ENCODE measurements around the gene FSTL5. TPM values are rescaled to one million over a fixed set of nuclear protein-coding genes. Genes with fewer than 3 reads are reported as not detected.

The FSTL5 gene
- total RNA-seq, 2 experiments from 2014 or later = not detected

- Mint-ChIP-seq H3K4me3 (no peak overlapping the region), H3K9me3 (ENCODE audit: low read depth) (peaks cover 2% of the 10 kb centered on the region), H3K36me3 (no peaks in the 10 kb centered on the region), H3K27ac (no peak overlapping the region), H3K27me3 (no peaks in the 10 kb centered on the region), H3K4me1 (no peaks in the 10 kb centered on the region)
- ATAC-seq (no peak), DNase-seq (no peak)
- CTCF ChIA-PET = no interaction called here
Observed at GRCh38 chr4:161519611-161520010, 644.2 kb downstream of the FSTL5 start.

- peaks cover 2% of the 10 kb centered on the region for H3K9me3 Mint-ChIP-seq (ENCODE audit: low read depth)
- DNase-seq (no peak), ATAC-seq (no peak)
- CTCF ChIA-PET = no interaction called here
- no peaks in the 10 kb centered on the region for H3K36me3 Mint-ChIP-seq
- no peak overlapping the region for H3K4me3 Mint-ChIP-seq
- no peaks in the 10 kb centered on the region for H3K4me1 Mint-ChIP-seq
- no peak overlapping the region for H3K27ac Mint-ChIP-seq
- H3K27me3 Mint-ChIP-seq = no peaks in the 10 kb centered on the region
Observed at GRCh38 chr4:161517941-161518340, 645.9 kb downstream of the FSTL5 start.

DNA sequence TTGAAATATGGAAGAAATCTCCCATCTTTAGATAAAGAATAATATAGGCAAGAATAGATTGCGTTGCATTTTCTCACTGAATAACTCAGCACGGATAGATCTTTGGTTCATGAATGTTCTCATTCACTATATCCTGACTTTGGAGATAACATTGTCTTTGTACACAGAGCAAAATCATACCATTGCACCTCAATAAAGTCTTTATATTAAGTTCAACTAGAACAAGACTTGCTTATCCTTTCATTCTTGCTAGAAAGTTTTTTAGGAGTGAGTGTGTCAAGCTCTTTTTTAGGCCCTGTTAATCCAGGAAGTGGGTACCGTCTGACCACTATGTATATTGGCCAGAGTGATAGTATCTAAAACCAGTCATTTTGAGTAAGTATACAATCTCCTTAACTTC is 658.7 kb downstream of the FSTL5 start:
- no peak overlapping the region for H3K27ac Mint-ChIP-seq
- CTCF ChIA-PET = no interaction called here
- H3K4me3 Mint-ChIP-seq = no peak overlapping the region
- DNase-seq (no peak), ATAC-seq (no peak)
- H3K4me1 Mint-ChIP-seq = no peaks in the 10 kb centered on the region
- peaks cover 3% of the 10 kb centered on the region for H3K9me3 Mint-ChIP-seq (ENCODE audit: low read depth)
- H3K27me3 Mint-ChIP-seq = no peaks in the 10 kb centered on the region
- no peaks in the 10 kb centered on the region for H3K36me3 Mint-ChIP-seq

- peaks cover 3% of the 10 kb centered on the region for H3K9me3 Mint-ChIP-seq (ENCODE audit: low read depth)
- H3K4me3 Mint-ChIP-seq = no peak overlapping the region
- H3K27me3 Mint-ChIP-seq = no peaks in the 10 kb centered on the region
- H3K36me3 Mint-ChIP-seq = no peaks in the 10 kb centered on the region
- H3K4me1 Mint-ChIP-seq = no peaks in the 10 kb centered on the region
- ATAC-seq (no peak), DNase-seq (no peak)
- H3K27ac Mint-ChIP-seq = no peak overlapping the region
- CTCF ChIA-PET = no interaction called here
Observed at GRCh38 chr4:161498155-161498554, 665.6 kb downstream of the FSTL5 start.

GRCh38 chr4:161486461-161486860 is 677.3 kb downstream of the FSTL5 start:
- ATAC-seq (no peak), DNase-seq (no peak)
- H3K4me3 Mint-ChIP-seq = no peak overlapping the region
- no peaks in the 10 kb centered on the region for H3K36me3 Mint-ChIP-seq
- no peak overlapping the region for H3K27ac Mint-ChIP-seq
- H3K9me3 Mint-ChIP-seq (ENCODE audit: low read depth) = peaks cover 4% of the 10 kb centered on the region
- H3K27me3 Mint-ChIP-seq = no peaks in the 10 kb centered on the region
- no peaks in the 10 kb centered on the region for H3K4me1 Mint-ChIP-seq
- CTCF ChIA-PET = no interaction called here

- Mint-ChIP-seq H3K9me3 (ENCODE audit: low read depth) (peaks cover 2% of the 10 kb centered on the region), H3K4me1 (no peaks in the 10 kb centered on the region), H3K4me3 (no peak overlapping the region), H3K36me3 (no peaks in the 10 kb centered on the region), H3K27ac (no peak overlapping the region), H3K27me3 (no peaks in the 10 kb centered on the region)
- DNase-seq (no peak), ATAC-seq (no peak)
- CTCF ChIA-PET = no interaction called here
Observed at GRCh38 chr4:161466316-161466715, 697.5 kb downstream of the FSTL5 start.

- no peaks in the 10 kb centered on the region for H3K36me3 Mint-ChIP-seq
- no peak for ATAC-seq
- CTCF ChIA-PET = no interaction called here
- no peak overlapping the region for H3K27ac Mint-ChIP-seq
- no peaks in the 10 kb centered on the region for H3K9me3 Mint-ChIP-seq (ENCODE audit: low read depth)
- no peak overlapping the region for H3K4me3 Mint-ChIP-seq
- no peak for DNase-seq
- no peaks in the 10 kb centered on the region for H3K27me3 Mint-ChIP-seq
- no peaks in the 10 kb centered on the region for H3K4me1 Mint-ChIP-seq
Observed at GRCh38 chr4:161463436-161463835, 700.4 kb downstream of the FSTL5 start.

DNA sequence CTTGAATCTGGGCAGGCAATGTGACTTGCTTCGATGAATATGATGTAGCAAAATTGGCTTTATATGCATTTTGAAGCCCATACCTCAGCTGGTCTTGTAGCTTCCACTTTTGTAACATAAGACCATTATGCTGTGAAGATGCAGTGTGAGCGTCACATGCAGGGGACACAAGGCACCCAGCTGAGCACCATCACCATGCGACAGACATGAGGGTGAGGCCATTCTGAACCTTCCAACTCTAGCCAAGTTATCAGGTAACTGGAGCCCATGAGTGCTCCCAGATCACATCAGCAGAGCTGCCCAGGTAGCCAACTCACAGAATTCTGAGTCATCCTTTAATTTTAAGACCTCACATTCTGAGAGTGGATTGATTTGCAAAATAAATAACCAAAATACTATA is 705.9 kb downstream of the FSTL5 start:
- H3K27me3 Mint-ChIP-seq = no peaks in the 10 kb centered on the region
- no peak for ATAC-seq
- CTCF ChIA-PET = no interaction called here

GRCh38 chr4:161457311-161457710 is 706.5 kb downstream of the FSTL5 start:
- ATAC-seq (no peak), DNase-seq (no peak)
- no peak overlapping the region for H3K4me3 Mint-ChIP-seq
- no peak overlapping the region for H3K27ac Mint-ChIP-seq
- no peaks in the 10 kb centered on the region for H3K9me3 Mint-ChIP-seq (ENCODE audit: low read depth)
- no peaks in the 10 kb centered on the region for H3K27me3 Mint-ChIP-seq
- no peaks in the 10 kb centered on the region for H3K4me1 Mint-ChIP-seq
- CTCF ChIA-PET = no interaction called here
- H3K36me3 Mint-ChIP-seq = no peaks in the 10 kb centered on the region

More for the DNA sequence above, 705.9 kb downstream of the FSTL5 start:
- no peaks in the 10 kb centered on the region for H3K4me1 Mint-ChIP-seq
- H3K9me3 Mint-ChIP-seq (ENCODE audit: low read depth) = no peaks in the 10 kb centered on the region
- no peak for DNase-seq
- H3K27ac Mint-ChIP-seq = no peak overlapping the region
- no peak overlapping the region for H3K4me3 Mint-ChIP-seq
- H3K36me3 Mint-ChIP-seq = no peaks in the 10 kb centered on the region

DNA sequence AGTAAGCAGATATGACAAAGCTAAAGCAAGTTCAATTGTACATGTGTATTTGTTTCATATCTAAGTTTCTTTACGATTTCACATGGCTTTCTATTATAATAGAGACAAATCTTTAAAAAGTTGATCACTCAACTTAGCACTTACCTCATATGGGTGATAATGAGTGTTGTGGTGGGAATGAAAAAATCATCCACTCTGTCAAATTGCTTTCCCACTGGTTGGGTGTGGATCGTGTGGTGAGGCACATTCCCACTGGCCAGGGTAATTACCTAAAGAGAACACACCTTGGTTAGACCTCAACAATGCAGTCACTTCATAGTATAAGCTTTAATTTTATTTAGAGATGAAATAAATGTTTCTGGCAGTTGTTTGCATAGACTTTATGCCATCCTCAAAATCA is 708.9 kb downstream of the FSTL5 start:
- CTCF ChIA-PET = no interaction called here
- Mint-ChIP-seq H3K4me1 (no peaks in the 10 kb centered on the region), H3K27me3 (no peaks in the 10 kb centered on the region), H3K27ac (no peak overlapping the region), H3K4me3 (no peak overlapping the region), H3K36me3 (no peaks in the 10 kb centered on the region), H3K9me3 (ENCODE audit: low read depth) (no peaks in the 10 kb centered on the region)
- no peak for ATAC-seq
- DNase-seq = no peak

DNA sequence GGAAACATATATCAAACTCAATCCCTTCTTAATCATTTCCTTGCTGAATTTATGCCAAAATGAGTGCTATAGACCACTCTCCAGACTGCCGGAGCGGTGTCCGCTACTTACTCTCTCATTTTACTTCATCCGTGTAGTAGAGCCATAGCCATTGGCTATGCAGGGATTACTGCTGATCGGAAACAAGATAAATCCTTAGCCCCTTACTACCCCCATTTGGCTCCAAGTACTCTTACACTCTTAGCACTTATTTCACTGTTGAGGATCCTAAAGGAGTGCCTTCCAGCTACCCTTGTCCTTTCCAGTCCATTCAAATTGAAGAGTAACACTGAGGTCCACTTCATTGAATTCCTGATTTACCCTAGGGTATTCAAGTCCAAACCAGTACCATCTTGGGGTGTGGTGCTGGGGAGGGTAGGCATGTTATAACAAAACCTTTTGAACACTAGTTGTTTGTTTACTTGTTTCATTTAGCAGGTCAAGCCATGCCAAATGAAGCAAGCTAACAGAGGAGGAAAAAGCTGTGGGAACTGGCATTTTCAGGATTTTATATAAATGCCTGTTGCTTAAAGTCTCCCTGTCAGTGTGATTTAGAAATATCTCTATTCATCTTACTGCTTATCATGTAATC is 715.1 kb downstream of the FSTL5 start:
- DNase-seq = no peak
- Mint-ChIP-seq H3K27me3 (no peaks in the 10 kb centered on the region), H3K27ac (no peak overlapping the region), H3K9me3 (ENCODE audit: low read depth) (no peaks in the 10 kb centered on the region), H3K4me3 (no peak overlapping the region), H3K36me3 (no peaks in the 10 kb centered on the region), H3K4me1 (no peaks in the 10 kb centered on the region)
- CTCF ChIA-PET = no interaction called here
- no peak for ATAC-seq

- ATAC-seq = no peak
- Mint-ChIP-seq H3K4me3 (no peak overlapping the region), H3K4me1 (no peaks in the 10 kb centered on the region), H3K27me3 (no peaks in the 10 kb centered on the region), H3K36me3 (no peaks in the 10 kb centered on the region), H3K27ac (no peak overlapping the region), H3K9me3 (ENCODE audit: low read depth) (no peaks in the 10 kb centered on the region)
- CTCF ChIA-PET = no interaction called here
- DNase-seq = no peak
Observed at GRCh38 chr4:161444626-161445025, 719.2 kb downstream of the FSTL5 start.

DNA sequence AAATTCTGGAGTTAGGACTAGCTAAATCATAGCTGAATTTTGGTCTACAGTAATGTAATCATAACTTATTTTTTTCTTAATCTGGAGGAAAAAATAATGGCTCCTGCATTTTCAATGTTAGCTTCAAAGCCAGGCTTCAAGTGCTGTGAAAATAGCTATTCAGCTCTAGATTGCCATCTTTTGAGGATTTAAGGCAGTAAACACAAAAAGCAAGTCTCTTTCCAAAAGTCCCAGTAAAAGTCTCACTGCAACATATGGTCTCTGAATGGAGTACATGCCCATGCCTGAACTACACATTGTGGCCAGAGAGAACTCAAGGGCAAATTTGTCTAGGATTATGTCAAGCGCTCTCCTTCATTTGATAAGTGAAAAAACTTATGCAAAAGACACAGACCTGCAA is 720.9 kb downstream of the FSTL5 start:
- Mint-ChIP-seq H3K9me3 (ENCODE audit: low read depth) (no peaks in the 10 kb centered on the region), H3K27ac (no peak overlapping the region), H3K4me3 (no peak overlapping the region), H3K36me3 (no peaks in the 10 kb centered on the region), H3K4me1 (no peaks in the 10 kb centered on the region), H3K27me3 (no peaks in the 10 kb centered on the region)
- DNase-seq = no peak
- ATAC-seq = no peak
- CTCF ChIA-PET = no interaction called here

GRCh38 chr4:161438096-161438495 is 725.7 kb downstream of the FSTL5 start:
- Mint-ChIP-seq H3K27me3 (no peaks in the 10 kb centered on the region), H3K27ac (no peak overlapping the region), H3K9me3 (ENCODE audit: low read depth) (peaks cover 9% of the 10 kb centered on the region), H3K4me3 (no peak overlapping the region), H3K4me1 (no peaks in the 10 kb centered on the region), H3K36me3 (no peaks in the 10 kb centered on the region)
- no peak for ATAC-seq
- CTCF ChIA-PET = no interaction called here
- no peak for DNase-seq

Measured in activated CD8-positive, alpha-beta memory T cell treated with anti-CD3 and anti-CD28 coated beads, Interleukin-2, amount 10 ng/mL, durations not matched to agents 7 days and 5 days (primary cell).